Spinal cord (tissue), 10 donors: ENCODE results near the gene SPCS2. TPM values are rescaled to one million over a fixed set of nuclear protein-coding genes. Genes with fewer than 3 reads are reported as not detected.

ENCODE experiments used
- DNase-seq, 6 donors: peaks; one replicate each; pipeline versions ENCODE4 v3.0.0 to v3.0.0-alpha.2; 2013 to 2015; ENCODE audit warnings: low spot score in 6 of 6, low read depth in 4 of 6
- H3K27ac ChIP-seq: one replicate; pipeline ENCODE4 v1.5.1; 2013; ENCODE audit warnings: low read depth, low read length, control low read depth
- H3K27me3 ChIP-seq: one replicate; pipeline ENCODE4 v1.6.1; 2013; ENCODE audit warnings: low read length; ENCODE audit not compliant: control insufficient read depth, insufficient read depth
- H3K36me3 ChIP-seq: one replicate; pipeline ENCODE4 v1.6.1; 2013; ENCODE audit warnings: low read length; ENCODE audit not compliant: control insufficient read depth, insufficient read depth
- H3K4me1 ChIP-seq: one replicate; pipeline ENCODE4 v1.6.1; 2013; ENCODE audit warnings: low read length; ENCODE audit not compliant: control insufficient read depth, insufficient read depth
- H3K4me3 ChIP-seq: one replicate; pipeline ENCODE4 v1.5.1; 2013; ENCODE audit warnings: low read depth, low read length, control low read depth
- H3K9me3 ChIP-seq: one replicate; pipeline ENCODE4 v1.6.1; 2013; ENCODE audit warnings: low read length; ENCODE audit not compliant: control insufficient read depth, insufficient read depth
- WGBS: methylation state at CpG from one replicate; pipeline ENCODE4 v1.1.5; 2013; ENCODE audit warnings: missing lambda C conversion rate; ENCODE audit not compliant: insufficient coverage; 5-methylcytosine and 5-hydroxymethylcytosine counted together
- long read RNA-seq, 4 donors: transcript quantifications; one replicate each; lab custom pipeline, GENCODE V29; 2026
- polyA plus RNA-seq, 2 donors: library from polyadenylated mRNA; unstranded; fragments of 120-200 nt; gene quantifications; one replicate each; pipeline ENCODE4 v1.2.1, GENCODE V29; 2013; ENCODE audit not compliant: insufficient read length in 2 of 2
- total RNA-seq, 2 donors: library from RNA; depleted of rRNA in 1 of 2; stranded (reverse); fragments of 120-200 nt in 1 of 2; fragments of >200 nt in 1 of 2; gene quantifications; one replicate each; pipeline versions ENCODE4 v1.2.3 to v1.2.4, GENCODE V29; 2013 to 2014
- donor health status: healthy.

SPCS2 gene
- 10 to 100 TPM; 38.2 to 55.5 TPM for total RNA-seq
- 100 to 1,000 TPM; 280 to 296 TPM for polyA plus RNA-seq
- long read RNA-seq, donor 1, transcript SPCS2-201 (5 exons, 2,708 nt): major isoform, 227 of 260 reads
- long read RNA-seq, donor 1, transcript SPCS2-205 (2 exons, 265 nt): minor isoform, 6 of 260 reads
- long read RNA-seq, donor 1, partial matches to known transcripts: 16 of 260 reads
- long read RNA-seq, donor 1, other reads (novel, unspliced or antisense): 9 of 260 reads
- long read RNA-seq, donor 2, transcript SPCS2-201 (5 exons, 2,708 nt): major isoform, 77 of 80 reads
- long read RNA-seq, donor 2, partial matches to known transcripts: 0 of 80 reads
- long read RNA-seq, donor 2, other reads (novel, unspliced or antisense): 0 of 80 reads
- long read RNA-seq, donor 3, transcript SPCS2-201 (5 exons, 2,708 nt): major isoform, 78 of 131 reads
- long read RNA-seq, donor 3, partial matches to known transcripts: 46 of 131 reads
- long read RNA-seq, donor 3, other reads (novel, unspliced or antisense): 0 of 131 reads
- long read RNA-seq, donor 4, transcript SPCS2-201 (5 exons, 2,708 nt): major isoform, 163 of 199 reads
- long read RNA-seq, donor 4, transcript SPCS2-205 (2 exons, 265 nt): minor isoform, 5 of 199 reads
- long read RNA-seq, donor 4, partial matches to known transcripts: 19 of 199 reads
- long read RNA-seq, donor 4, other reads (novel, unspliced or antisense): 11 of 199 reads

DNA sequence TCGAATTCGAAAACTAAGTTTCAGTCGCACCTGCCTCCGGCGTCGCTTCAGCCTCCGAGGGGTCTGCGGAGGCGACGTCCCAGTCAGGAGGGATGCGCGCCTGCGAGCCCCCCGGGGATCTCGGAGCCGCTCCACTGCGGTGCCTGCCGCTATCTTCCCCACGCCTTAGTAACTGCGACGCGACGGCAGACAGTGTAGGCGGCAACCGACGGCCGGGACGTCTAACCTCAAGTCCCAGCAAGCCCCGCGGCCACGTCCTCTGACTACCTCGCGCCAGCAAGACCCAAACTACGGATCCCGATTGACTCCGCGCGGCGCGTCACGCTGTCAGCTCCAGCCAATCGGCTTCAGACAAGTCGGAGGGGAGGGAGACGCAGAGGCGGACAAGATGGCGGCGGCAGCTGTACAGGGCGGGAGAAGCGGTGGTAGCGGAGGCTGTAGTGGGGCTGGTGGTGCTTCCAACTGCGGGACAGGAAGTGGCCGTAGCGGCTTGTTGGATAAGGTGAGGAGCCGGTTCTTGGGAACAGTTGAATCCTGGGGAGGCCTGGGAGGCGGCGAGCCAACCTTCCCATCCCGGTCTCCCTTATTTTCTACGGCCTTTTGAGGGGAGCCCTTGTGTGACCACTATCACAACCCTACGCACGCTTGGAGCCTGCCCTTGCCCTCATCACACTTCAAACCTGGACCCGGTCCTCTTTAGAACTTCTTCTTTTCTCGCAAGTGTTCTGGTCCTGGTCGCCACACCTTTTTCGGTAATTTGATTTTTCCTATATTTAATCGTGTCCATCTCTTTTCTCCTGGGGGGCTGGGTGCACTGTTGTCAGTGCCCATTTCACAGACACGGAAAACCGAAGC lies at the start of gene SPCS2, which contains the start of gene XRRA1:
Gene SPCS2, plus strand, starts transcription at position 369 of the 855 bp plus-strand sequence. Its CDS starts 20 bp downstream, at position 389.
Gene XRRA1, minus strand, starts transcription at position 194 of the 855 bp plus-strand sequence. CDS start 8,213 bp downstream, outside the sequence.
- Histone ChIP-seq H3K27ac (peak within 1 kb of the TSS; percentile 84), H3K27me3 (no peaks in the 10 kb centered on the region), H3K4me1 (peaks cover 12% of the 10 kb centered on the region), H3K9me3 (no peaks in the 10 kb centered on the region), H3K4me3 (peak within 1 kb of the TSS; percentile 98), H3K36me3 (no peaks in the 10 kb centered on the region)
- peak; percentile 91 to 100 (median 96) for DNase-seq
- under 1% methylated on average over 62 of the region's 67 CpGs for WGBS

DNA sequence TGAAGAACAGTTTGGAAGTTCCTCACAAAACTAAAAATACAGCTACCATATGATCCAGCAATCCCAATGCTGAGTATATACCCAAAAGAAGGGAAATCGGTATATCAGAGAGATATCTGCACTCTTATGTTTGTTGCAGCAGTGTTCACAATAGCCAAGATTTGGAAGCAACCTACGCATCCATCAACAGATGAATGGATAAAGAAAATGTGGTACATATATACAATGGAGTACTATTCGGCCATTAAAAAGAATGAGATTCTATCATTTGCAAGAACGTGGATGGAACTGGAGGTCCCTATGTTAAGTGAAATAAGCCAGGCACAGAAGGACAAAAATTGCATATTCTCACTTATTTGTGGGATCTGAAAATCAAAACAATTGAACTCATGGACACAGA lies 46.7 kb upstream of the SPCS2 start:
- no peak overlapping the region for H3K27ac ChIP-seq
- H3K27me3 ChIP-seq: no peaks in the 10 kb centered on the region
- peaks cover 14% of the 10 kb centered on the region for H3K9me3 ChIP-seq
- no CpG with 5 or more reads among the region's 4 CpGs for WGBS
- no peak for DNase-seq
- peaks cover 4% of the 10 kb centered on the region for H3K36me3 ChIP-seq
- H3K4me3 ChIP-seq: no peak overlapping the region
- no peaks in the 10 kb centered on the region for H3K4me1 ChIP-seq

DNA sequence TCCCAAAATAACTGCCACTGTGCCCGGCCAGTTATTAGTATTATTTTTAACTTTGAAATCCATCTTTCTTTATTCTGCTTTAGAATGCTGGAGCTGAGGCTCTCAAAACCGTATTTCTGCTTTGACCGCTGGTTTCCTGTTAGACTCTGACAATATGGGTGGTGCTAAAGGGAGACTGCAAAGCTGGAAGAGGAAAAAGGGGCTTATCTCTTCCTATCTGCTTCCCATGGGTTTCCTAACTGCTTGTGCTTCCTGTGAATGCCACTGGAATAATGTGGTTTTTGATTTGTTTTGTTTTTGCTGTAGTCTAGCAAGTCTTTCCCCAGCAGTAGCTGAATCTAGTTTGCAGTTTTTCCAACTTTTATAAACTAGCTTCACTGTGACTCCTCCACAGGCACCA lies 43.7 kb upstream of the SPCS2 start:
- DNase-seq: no peak
- H3K27me3 ChIP-seq: no peaks in the 10 kb centered on the region
- H3K4me1 ChIP-seq: no peaks in the 10 kb centered on the region
- H3K36me3 ChIP-seq: peaks cover 10% of the 10 kb centered on the region
- WGBS: 100% methylated on average over 1 of the region's 3 CpGs
- no peak overlapping the region for H3K27ac ChIP-seq
- no peak overlapping the region for H3K4me3 ChIP-seq
- H3K9me3 ChIP-seq: peaks cover 11% of the 10 kb centered on the region

DNA sequence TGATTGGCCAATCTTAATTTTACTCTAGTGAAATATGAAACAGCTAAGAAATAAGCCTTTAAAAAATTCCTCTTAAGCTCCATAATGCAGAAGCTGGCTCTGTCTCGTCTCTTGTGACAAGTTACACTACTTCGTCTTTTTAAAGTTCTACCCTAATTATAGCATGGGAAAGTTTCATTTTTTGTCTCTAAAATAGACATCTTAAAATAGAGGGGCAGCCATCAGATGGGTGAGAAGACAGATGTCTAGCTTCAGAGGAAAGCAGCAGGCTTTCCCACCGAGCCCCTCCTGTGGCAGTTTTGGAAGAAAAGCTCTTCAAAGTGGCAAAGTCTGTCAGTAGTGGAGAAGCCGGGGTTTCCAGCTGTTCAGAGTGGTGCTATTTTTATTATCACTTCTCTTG lies 39.7 kb upstream of the SPCS2 start:
- WGBS: no CpG with 5 or more reads among the region's 4 CpGs
- Histone ChIP-seq H3K4me3 (no peak overlapping the region), H3K36me3 (peaks cover 20% of the 10 kb centered on the region), H3K9me3 (no peaks in the 10 kb centered on the region), H3K27ac (no peak overlapping the region), H3K27me3 (no peaks in the 10 kb centered on the region), H3K4me1 (no peaks in the 10 kb centered on the region)
- DNase-seq: peak in 2 of 6 donors; percentile 4 to 68

DNA sequence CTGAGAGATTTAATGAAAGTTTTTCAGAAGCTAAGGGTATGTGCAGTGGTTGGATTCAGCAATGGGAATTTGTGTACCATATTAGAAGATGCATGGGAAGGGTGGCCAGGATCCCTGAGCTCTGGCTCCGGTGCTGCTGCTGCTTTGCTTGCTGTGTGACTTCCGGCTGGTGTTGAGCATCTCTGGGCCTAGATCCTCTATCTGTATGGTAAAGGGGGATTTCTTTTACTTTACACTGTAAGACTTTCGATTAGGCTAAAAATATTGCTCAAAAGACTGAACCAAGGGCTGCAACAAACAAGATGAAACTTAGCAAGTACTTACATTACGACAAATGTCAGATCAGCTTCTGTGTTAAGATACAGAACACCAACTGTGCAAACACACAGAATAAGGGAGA lies 39.3 kb upstream of the SPCS2 start:
- no peak for DNase-seq
- Histone ChIP-seq H3K9me3 (no peaks in the 10 kb centered on the region), H3K36me3 (peaks cover 20% of the 10 kb centered on the region), H3K27ac (no peak overlapping the region), H3K4me1 (no peaks in the 10 kb centered on the region), H3K27me3 (no peaks in the 10 kb centered on the region), H3K4me3 (no peak overlapping the region)
- WGBS: 90% methylated on average over 2 of the region's 4 CpGs

DNA sequence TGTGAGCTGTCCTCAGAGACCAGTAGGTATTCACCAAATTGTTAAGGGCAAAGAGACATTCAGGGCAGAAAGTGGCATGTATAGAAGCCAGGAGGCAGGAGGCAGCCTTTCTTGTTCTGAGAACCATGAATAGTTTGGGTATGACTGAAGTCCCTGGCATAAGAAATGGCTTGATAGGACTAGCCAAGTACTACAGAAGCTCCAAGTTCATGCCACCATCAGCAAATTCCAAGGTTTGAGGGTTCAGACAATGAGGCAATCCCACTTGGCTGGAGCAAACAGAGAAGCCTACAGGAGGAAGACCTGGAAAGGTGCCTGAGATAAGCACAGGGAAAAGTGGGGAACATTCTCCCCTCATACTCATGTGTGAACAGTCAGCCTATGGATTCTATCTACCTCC lies 25.9 kb upstream of the SPCS2 start:
- Histone ChIP-seq H3K4me1 (no peaks in the 10 kb centered on the region), H3K36me3 (peaks cover 8% of the 10 kb centered on the region), H3K27ac (no peak overlapping the region), H3K27me3 (no peaks in the 10 kb centered on the region), H3K9me3 (no peaks in the 10 kb centered on the region), H3K4me3 (no peak overlapping the region)
- DNase-seq: no peak

DNA sequence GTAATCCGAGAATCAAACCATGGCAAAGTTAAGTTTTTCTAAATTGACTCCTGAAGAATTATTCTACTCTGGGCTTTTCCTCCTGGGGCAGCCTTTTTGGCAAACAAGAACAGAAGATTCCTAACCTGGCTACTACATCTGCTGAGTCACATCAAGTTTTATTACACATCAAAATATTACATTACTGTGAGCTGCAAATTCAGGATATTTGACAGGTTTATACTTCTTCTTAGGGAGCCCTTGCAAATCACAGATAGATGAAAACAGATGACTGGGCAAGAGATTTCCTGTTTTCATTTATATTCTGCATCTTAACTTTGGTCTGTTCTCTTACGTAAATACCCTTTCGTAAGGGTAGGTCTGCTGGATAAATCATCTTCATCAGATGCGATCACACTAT lies 23.8 kb upstream of the SPCS2 start:
- no peak for DNase-seq
- no peak overlapping the region for H3K27ac ChIP-seq
- H3K4me3 ChIP-seq: no peak overlapping the region
- no peaks in the 10 kb centered on the region for H3K9me3 ChIP-seq
- no peaks in the 10 kb centered on the region for H3K27me3 ChIP-seq
- 92% methylated on average over 1 of the region's 4 CpGs for WGBS
- peaks cover 11% of the 10 kb centered on the region for H3K36me3 ChIP-seq
- no peaks in the 10 kb centered on the region for H3K4me1 ChIP-seq

DNA sequence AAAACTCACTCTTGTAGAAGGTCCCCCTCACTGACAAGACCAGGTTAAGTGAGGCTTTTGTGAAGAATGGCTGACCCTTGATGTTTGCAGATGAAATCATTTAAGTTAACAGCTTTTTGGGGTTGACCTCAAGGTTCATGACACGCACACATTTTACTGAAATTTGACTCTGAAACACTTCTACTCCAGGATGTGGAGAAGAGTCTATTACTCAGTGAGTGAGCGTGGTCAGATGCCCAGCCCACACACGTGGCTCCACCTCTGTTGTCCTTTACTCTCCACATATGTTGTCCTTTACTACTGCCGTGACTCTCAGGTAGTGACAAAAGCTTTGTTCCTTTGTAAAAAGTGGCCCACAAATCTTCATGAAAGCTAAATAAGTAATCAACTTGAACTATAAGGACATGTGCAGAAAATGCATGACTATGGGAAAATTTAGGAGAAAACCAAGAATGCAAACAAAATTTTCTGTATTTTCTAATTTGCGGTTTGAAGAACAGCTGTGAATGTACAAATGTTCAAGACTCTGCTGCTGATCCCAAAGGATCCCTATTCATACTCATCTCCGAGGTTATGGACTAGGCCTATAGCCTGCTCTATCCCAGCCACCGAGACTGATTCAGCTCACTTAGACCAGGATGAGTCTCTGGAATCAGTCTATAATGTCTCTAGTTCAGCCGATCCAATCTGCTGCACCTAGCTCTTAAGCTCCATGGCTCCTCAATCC lies 22.6 kb upstream of the SPCS2 start:
- no peak overlapping the region for H3K4me3 ChIP-seq
- 100% methylated on average over 4 of the region's 8 CpGs for WGBS
- peaks cover 6% of the 10 kb centered on the region for H3K36me3 ChIP-seq
- no peaks in the 10 kb centered on the region for H3K27me3 ChIP-seq
- no peaks in the 10 kb centered on the region for H3K9me3 ChIP-seq
- no peak for DNase-seq
- H3K4me1 ChIP-seq: no peaks in the 10 kb centered on the region
- H3K27ac ChIP-seq: no peak overlapping the region

DNA sequence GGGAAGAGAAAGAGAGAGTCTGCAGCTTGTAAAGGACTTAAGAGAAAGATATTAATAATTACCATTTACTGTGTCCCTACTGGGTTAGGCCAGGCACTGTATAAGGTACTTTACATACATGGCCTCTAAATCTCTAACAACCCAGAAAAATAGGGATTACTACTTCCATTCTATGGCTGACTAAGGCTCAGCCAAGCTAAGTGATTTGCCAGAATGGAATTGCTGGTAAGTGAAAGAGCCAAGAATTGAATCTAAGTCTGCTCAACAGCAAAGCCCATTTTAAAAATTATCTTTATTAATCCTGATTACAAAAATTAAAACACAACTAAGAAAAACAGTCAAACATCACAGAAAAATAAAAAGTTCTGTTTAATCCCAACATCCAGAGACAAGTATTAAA lies 21.6 kb upstream of the SPCS2 start:
- H3K4me3 ChIP-seq: no peak overlapping the region
- no peaks in the 10 kb centered on the region for H3K9me3 ChIP-seq
- H3K27ac ChIP-seq: no peak overlapping the region
- no peaks in the 10 kb centered on the region for H3K4me1 ChIP-seq
- H3K27me3 ChIP-seq: no peaks in the 10 kb centered on the region
- no peak for DNase-seq
- peaks cover 6% of the 10 kb centered on the region for H3K36me3 ChIP-seq
